Neural cell (in vitro differentiated cells): ENCODE measurements around the gene FADS3. TPM values are rescaled to one million over a fixed set of nuclear protein-coding genes. Genes with fewer than 3 reads are reported as not detected.

Experiments
- H2AFZ ChIP-seq: fragments of 200-600, 300-800 bp; sonication (generic), shearing (Covaris generic); 2 replicates; pipeline ENCODE4 v1.6.0; 2014; ENCODE audit warnings: low read depth, mild to moderate bottlenecking, antibody characterized with exemption, low read length, moderate library complexity
- H3F3A ChIP-seq: fragments of 200-600 bp; shearing (Covaris generic); 2 replicates; pipeline ENCODE4 v1.6.1; 2016; ENCODE audit warnings: mild to moderate bottlenecking, moderate library complexity, mixed read lengths, antibody characterized with exemption, low read length; ENCODE audit not compliant: insufficient read depth, poor library complexity, severe bottlenecking
- H3K27ac ChIP-seq: fragments of 200-600, 300-800 bp; sonication (generic), shearing (Covaris generic); 2 replicates; pipeline ENCODE4 v1.5.1; 2014; ENCODE audit warnings: mild to moderate bottlenecking, low read length, moderate library complexity
- H3K27me3 ChIP-seq: fragments of 300-800, 200-600 bp; sonication (generic), shearing (Covaris generic); 2 replicates; pipeline ENCODE4 v1.6.0; 2014; ENCODE audit warnings: mild to moderate bottlenecking, low read depth, low read length, moderate library complexity; ENCODE audit not compliant: insufficient read depth
- H3K36me3 ChIP-seq: fragments of 300-800, 200-600 bp; sonication (generic), shearing (Covaris generic); 2 replicates; pipeline ENCODE4 v1.5.1; 2014; ENCODE audit warnings: mild to moderate bottlenecking, antibody characterized with exemption, low read length, moderate library complexity; ENCODE audit not compliant: insufficient read depth
- H3K4me2 ChIP-seq: fragments of 300-800, 200-600 bp; sonication (generic), shearing (Covaris generic); 2 replicates; pipeline ENCODE4 v1.6.0; 2014; ENCODE audit warnings: mild to moderate bottlenecking, low read length
- H3K4me3 ChIP-seq: fragments of 300-800, 200-600 bp; sonication (generic), shearing (Covaris generic); 2 replicates; pipeline ENCODE4 v1.5.1; 2014; ENCODE audit warnings: mild to moderate bottlenecking, low read length, moderate library complexity
- H3K79me2 ChIP-seq: fragments of 200-600 bp; shearing (Covaris generic); replicated peaks from 2 replicates; pipeline ENCODE4 v1.6.0; 2014; ENCODE audit warnings: mild to moderate bottlenecking, low read length, moderate library complexity; ENCODE audit not compliant: insufficient read depth
- H3K9ac ChIP-seq: fragments of 300-800, 200-600 bp; sonication (generic), shearing (Covaris generic); 2 replicates; pipeline ENCODE4 v1.6.1; 2016; ENCODE audit warnings: mild to moderate bottlenecking, low read length, mixed read lengths
- H3K9me2 ChIP-seq: fragments of 200-600 bp; shearing (Covaris generic); 2 replicates; pipeline ENCODE4 v1.6.1; 2016; ENCODE audit warnings: mild to moderate bottlenecking, low read length, mixed read lengths; ENCODE audit not compliant: insufficient read depth
- H3K9me3 ChIP-seq: fragments of 200-600, 300-800 bp; sonication (generic), shearing (Covaris generic); 2 replicates; pipeline ENCODE4 v1.6.1; 2016; ENCODE audit warnings: mild to moderate bottlenecking, mixed run types, low read length, moderate library complexity, mixed read lengths
- H4K20me1 ChIP-seq: fragments of 200-600 bp; shearing (Covaris generic); 2 replicates; pipeline ENCODE4 v1.6.1; 2016; ENCODE audit warnings: mild to moderate bottlenecking, mixed run types; ENCODE audit not compliant: insufficient read depth
- CTCF ChIP-seq: fragments of 450-650 bp; IDR thresholded peaks from 2 replicates; pipeline ENCODE4 v1.5.1; 2014; ENCODE audit warnings: antibody characterized with exemption, mild to moderate bottlenecking, moderate library complexity; ENCODE audit not compliant: poor library complexity, severe bottlenecking
- EP300 ChIP-seq: fragments of 450-650 bp; conservative IDR thresholded peaks from 2 replicates; pipeline ENCODE4 v1.6.1; 2014; ENCODE audit warnings: antibody characterized with exemption, mild to moderate bottlenecking, moderate library complexity; ENCODE audit not compliant: poor library complexity, severe bottlenecking
- EZH2 ChIP-seq: fragments of 200-600, 300-800 bp; shearing (Covaris generic), sonication (generic); IDR thresholded peaks from 2 replicates; pipeline ENCODE4 v1.6.1; 2014; ENCODE audit warnings: antibody characterized with exemption, low read length, borderline replicate concordance, mild to moderate bottlenecking; ENCODE audit not compliant: insufficient read depth, poor library complexity, severe bottlenecking
- MXI1 ChIP-seq: fragments of 450-650 bp; conservative IDR thresholded peaks from 2 replicates; pipeline ENCODE4 v1.6.1; 2014; ENCODE audit warnings: antibody characterized with exemption, mild to moderate bottlenecking; ENCODE audit not compliant: poor library complexity, severe bottlenecking
- POLR2AphosphoS5 ChIP-seq: IDR thresholded peaks from 2 replicates; pipeline ENCODE4 v1.6.1; 2012
- RAD21 ChIP-seq: fragments of 450-650 bp; conservative IDR thresholded peaks from 2 replicates; pipeline ENCODE4 v1.6.1; 2014; ENCODE audit warnings: antibody characterized with exemption, mild to moderate bottlenecking, moderate library complexity
- REST ChIP-seq: IDR thresholded peaks from 2 replicates; pipeline ENCODE4 v1.6.1; 2012; ENCODE audit warnings: borderline replicate concordance
- SMC3 ChIP-seq: fragments of 450-650 bp; conservative IDR thresholded peaks from 2 replicates; pipeline ENCODE4 v1.6.1; 2014; ENCODE audit warnings: antibody characterized with exemption, mild to moderate bottlenecking, moderate library complexity; ENCODE audit not compliant: poor library complexity
- TAF1 ChIP-seq: IDR thresholded peaks from 2 replicates; pipeline ENCODE4 v1.6.1; 2012; ENCODE audit warnings: low read depth
- polyA plus RNA-seq: library from polyadenylated mRNA; depleted of rRNA; stranded (reverse); fragments of >200 nt; gene quantifications from 2 replicates; pipeline ENCODE4 v1.2.3, GENCODE V29; 2014

FADS3 gene
- polyA plus RNA-seq, 1 donor from 2014 or later, result 35.4 TPM

DNA sequence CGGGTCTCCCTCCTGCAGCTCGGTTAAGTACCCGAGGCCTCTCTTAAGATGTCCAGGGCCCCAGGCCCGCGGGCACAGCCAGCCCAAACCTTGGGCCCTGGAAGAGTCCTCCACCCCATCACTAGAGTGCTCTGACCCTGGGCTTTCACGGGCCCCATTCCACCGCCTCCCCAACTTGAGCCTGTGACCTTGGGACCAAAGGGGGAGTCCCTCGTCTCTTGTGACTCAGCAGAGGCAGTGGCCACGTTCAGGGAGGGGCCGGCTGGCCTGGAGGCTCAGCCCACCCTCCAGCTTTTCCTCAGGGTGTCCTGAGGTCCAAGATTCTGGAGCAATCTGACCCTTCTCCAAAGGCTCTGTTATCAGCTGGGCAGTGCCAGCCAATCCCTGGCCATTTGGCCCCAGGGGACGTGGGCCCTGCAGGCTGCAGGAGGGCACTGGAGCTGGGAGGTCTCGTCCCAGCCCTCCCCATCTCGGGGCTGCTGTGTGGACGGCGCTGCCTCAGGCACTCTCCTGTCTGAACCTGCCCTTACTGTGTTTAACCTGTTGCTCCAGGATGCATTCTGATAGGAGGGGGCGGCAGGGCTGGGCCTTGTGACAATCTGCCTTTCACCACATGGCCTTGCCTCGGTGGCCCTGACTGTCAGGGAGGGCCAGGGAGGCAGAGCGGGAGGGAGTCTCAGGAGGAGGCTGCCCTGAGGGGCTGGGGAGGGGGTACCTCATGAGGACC is 25.0 kb downstream of the FADS3 start:
- Histone ChIP-seq H3K9ac (no peak overlapping the region), H3K9me2 (no peaks in the 10 kb centered on the region), H3K9me3 (no peaks in the 10 kb centered on the region), H3K36me3 (peaks cover 8% of the 10 kb centered on the region), H3K4me3 (no peak overlapping the region), H2AFZ (no peak overlapping the region), H3K79me2 (no peaks in the 10 kb centered on the region), H3F3A (no peaks in the 10 kb centered on the region), H4K20me1 (no peaks in the 10 kb centered on the region), H3K27me3 (no peaks in the 10 kb centered on the region), H3K4me2 (no peak overlapping the region), H3K27ac (no peak overlapping the region)
- TF ChIP-seq POLR2AphosphoS5, result peak; percentile 14
- TF ChIP-seq TAF1, result no peak

DNA sequence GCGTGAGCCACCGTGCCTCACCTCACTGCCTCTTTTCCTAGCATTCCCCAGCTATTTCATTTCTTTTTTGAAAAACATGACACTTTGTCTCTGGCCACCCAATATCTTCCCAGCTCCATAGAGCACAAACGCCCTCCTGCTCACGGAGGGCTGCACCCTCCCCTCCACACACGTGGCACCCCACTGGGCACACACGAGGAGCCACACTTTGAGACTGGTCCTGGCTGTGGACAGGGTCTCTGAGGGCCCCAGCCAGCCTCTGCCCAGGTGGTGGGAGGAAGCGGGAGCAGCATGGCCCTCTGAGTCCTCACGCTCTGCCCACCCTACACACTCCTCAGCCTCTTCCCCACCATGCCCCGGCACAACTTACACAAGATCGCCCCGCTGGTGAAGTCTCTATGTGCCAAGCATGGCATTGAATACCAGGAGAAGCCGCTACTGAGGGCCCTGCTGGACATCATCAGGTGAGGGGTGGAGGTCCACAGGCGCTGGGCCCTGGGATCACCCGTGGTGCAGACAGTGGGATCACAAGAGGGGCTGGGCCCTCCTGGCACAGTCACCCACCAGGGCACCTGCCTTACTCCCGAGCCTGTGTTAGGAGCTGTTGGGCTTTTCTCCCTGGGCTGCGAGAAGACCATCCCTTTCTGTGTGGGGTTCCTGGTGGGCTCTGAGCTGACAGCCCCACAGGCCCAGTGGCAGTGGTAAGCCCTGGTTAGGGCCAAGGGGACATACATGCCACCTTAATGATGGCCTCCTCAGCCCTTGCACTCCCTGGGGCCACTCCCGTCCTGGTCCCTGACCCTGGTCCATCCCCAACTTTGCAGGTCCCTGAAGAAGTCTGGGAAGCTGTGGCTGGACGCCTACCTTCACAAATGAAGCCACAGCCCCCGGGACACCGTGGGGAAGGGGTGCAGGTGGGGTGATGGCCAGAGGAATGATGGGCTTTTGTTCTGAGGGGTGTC is 26.2 kb downstream of the FADS3 start:
- no peaks in the 10 kb centered on the region for H3K9me2 ChIP-seq
- H3K27me3 ChIP-seq, result no peaks in the 10 kb centered on the region
- no peaks in the 10 kb centered on the region for H3F3A ChIP-seq
- H3K36me3 ChIP-seq, result peaks cover 8% of the 10 kb centered on the region
- H2AFZ ChIP-seq, result no peak overlapping the region
- no peak overlapping the region for H3K9ac ChIP-seq
- TF ChIP-seq POLR2AphosphoS5, result no peak
- no peak for TF ChIP-seq MXI1
- TF ChIP-seq TAF1, result no peak
- no peak for TF ChIP-seq REST
- TF ChIP-seq SMC3, result no peak
- TF ChIP-seq EP300, result no peak
- TF ChIP-seq EZH2, result no peak
- no peak for TF ChIP-seq CTCF
- no peak for TF ChIP-seq RAD21
- H3K4me2 ChIP-seq, result no peak overlapping the region
- H3K4me3 ChIP-seq, result no peak overlapping the region
- H3K79me2 ChIP-seq, result no peaks in the 10 kb centered on the region
- no peaks in the 10 kb centered on the region for H3K9me3 ChIP-seq
- H3K27ac ChIP-seq, result no peak overlapping the region
- H4K20me1 ChIP-seq, result no peaks in the 10 kb centered on the region
